Stimulated activated CD4-positive, alpha-beta T cell treated with anti-CD3 and anti-CD28 coated beads, Interleukin-1b, Interleukin-23, amount 100 ng/mL, for 48 hours (primary cell): ENCODE data around the gene SUPT20HL2.
"Not testable (repeated sequence)": the region's sequence is repeated elsewhere in the genome, so short reads cannot be mapped to it uniquely, and the experiment has no call there.

Source experiments
- DNase-seq: peaks from one replicate; pipeline ENCODE4 v3.0.0-alpha.2; 2020

Gene SUPT20HL2

DNA sequence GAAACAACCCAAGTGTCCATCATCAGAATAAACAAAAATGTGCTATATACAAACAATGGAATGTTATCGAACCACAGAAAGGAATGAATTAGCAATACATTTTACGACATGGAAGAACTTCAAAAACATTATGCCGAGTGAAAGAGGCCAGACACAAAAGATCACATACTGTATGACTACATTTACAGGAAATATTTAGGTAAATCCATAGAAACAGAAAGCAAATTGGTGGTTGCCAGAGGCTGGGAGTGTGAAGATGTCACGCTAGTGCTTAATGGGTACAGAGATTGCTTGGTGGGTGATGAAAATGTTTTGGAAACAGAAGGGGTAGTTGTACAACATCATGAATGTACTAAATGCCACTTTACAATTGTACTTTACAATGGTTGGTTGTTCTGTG, 5.1 kb downstream of the SUPT20HL2 start:
- DNase-seq: not testable (repeated sequence)

DNA sequence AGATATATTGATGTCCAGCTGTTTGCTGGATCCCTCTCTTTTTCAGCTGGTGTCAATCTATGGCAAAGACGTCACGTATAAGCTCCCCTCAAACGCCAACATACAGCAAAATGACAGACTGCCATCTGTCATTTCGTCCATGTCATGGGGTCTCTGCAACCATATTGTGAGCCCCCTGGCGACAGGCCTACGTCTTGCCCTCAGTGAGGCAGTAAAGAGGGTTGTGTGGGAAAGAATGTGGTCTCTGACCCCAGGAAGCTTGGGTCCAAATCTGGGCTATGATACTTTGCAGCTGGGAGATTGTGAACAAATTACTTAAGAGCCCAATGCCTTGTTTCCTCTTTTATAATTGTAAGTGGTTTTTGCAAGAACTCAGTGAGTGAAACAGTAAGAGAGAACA, 7.4 kb downstream of the SUPT20HL2 start:
- DNase-seq: no peak

DNA sequence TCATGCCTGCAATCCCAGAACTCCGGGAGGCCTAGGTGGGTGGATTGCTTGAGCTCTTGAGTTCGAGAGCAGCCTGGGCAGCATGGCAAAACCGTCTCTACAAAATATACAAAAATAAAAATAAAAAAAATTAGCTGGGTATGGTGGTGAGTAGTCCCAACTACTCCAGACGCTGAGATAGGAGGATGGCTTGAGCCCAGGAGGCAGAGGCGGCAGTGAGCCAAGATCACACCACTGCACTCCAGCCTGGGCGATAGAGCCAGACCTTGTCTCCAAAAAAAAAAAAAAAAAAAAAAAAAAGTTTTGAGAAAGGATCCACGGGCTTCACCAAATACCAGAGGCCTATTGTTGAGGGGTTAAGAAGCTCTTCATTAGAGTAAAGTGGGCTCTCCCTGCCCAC, 8.0 kb downstream of the SUPT20HL2 start:
- no peak for DNase-seq

DNA sequence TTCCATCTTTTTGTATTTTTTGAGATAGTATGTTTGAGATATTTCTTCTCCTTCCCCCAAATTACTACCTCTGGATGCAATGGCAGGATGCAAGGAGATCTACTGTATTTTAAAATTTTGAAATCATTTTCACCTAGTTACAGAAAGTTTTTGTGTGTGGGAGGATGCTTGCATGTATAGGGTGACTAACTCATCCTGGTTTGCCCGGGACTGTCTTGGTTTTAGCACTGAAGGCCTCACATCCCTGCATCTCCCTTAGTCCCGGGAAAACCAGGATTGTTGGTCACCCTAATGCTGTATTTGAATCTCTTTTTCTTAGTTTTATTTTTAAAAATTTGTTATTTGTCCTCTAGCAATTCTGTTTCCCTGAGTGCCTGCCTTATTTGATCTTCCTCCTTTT, 12.1 kb downstream of the SUPT20HL2 start:
- DNase-seq: no peak

DNA sequence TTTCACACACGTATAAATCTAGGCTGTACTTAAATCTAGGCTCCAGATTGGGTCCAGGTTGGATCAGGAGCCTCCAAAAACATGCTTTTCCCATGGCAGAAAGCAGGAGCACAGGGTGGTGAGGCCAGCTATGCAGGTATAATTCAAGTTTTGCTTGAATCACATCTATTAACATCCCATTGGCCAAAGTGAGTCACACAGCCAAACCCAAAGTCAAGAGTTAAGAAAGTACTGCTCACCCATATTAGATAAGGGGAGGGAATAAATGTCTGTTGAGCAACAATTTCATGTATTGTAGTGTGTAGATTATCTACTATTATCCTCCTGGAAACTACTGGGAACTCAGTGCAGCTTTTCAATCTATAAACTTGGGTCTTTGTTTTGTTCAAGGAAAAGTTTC, 12.8 kb downstream of the SUPT20HL2 start:
- DNase-seq: no peak

DNA sequence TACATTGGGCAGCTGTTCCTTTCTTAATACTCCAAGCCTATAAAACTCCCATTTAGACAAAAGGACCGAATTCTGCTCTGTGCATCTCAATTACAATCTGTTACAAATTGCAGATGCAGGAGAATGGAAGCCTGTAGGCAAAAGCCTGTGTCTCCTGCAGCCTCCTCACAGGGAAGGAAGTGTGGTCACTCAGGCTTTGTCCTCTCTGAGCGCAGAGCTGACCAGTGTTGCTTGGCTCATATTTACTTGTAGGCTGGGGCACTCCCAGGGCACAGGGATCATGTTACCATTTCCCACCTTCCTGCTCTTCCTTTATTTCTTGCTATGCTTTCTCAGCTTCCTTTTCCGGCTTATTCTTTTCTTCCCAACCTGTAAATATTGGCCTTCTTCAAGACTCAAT, 15.7 kb downstream of the SUPT20HL2 start:
- no peak for DNase-seq

DNA sequence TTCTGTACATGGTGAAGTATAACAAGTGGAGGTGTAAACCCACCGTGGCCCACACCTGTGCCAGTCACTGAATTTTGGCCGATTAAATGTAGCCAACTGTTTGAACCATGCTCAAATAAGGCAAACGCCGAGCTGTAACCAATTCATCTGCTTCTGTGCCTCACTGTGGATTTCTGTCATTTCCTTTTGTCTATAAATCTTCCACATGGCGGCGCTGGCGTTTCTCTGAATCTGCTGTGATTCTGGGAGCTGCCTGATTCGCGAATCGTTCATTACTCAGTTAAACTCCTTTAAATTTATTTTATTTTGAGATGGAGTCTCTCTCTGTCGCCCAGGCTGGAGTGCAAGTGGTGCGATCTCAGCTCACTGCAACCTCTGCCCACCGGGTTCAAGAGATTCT, 19.2 kb downstream of the SUPT20HL2 start:
- DNase-seq: peak; percentile 27

- no peak for DNase-seq
These were observed 20.5 kb downstream of the SUPT20HL2 start for GRCh38 chrX:24293412-24293811.

DNA sequence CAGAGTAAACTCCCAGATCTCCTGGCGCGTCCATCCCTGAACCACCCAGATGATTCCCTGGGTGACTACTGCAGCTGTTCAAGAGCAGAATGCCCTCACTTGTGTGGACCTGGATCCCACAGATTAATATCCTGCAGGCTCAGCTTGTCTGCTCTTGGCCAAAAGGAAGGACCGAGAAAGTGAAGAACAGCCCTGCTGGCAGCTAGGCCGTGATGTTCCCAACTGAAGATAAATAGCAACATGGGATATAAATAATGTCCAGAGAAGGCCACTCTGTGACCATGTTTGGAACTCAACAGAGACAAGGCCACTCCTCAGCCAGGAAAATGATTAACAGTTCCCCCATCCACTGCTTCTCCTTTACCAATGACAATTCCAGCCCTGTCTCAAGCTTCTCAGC, 21.5 kb downstream of the SUPT20HL2 start:
- no peak for DNase-seq

DNA sequence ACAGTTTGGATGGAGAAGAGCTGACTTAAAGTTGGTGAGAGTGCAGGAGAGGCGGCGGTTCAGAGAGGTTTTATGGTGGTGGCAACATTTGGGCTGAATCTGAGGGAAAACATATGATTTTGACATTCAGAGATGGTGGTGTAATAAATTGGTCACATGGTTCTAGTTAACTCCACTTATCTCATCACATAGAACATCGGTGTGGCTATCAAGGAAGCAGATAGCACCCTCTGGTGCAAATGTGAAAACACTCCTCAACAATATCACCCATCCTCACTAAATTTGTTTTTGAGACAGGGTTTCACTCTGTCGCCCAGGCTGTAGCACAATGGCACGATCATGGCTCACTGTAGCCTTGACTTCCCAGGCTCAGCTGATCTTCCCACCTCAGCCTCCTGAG, 28.8 kb downstream of the SUPT20HL2 start:
- DNase-seq: no peak

- no peak for DNase-seq
These were observed 30.6 kb downstream of the SUPT20HL2 start for GRCh38 chrX:24283127-24283794.

DNA sequence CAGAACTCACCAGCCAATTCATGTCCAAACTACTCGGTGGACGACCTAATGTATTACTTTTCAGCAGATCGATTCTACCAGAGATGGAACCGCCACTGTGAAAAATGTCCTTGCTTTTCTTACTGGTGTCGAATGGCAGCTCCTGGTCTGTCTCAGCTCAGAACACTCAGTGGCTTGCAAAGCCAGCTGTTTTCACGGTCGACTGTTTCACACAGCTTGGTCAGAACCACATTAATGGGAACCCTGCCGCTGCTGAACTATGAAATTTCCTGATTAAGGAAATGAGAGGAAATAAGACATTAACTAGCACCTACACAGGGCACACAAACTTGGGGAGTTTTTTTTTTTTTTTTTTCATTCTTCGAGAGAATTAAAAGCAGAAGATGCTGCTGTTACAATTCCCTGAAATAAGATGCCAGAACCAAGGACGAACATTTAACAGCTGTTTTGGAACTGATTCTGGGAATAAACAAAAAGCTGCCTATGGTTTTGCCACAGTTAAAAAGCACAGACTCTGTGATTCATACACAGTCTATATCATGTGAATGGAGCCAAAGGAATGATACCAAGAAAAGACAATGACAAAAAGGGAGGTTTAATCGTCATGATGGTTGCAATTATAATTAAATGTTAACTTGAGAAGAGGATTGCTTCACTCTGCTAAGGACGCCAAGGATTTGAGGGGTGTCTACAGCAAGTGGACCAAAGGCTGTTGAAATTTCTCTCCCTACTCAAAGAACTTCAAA, 31.3 kb downstream of the SUPT20HL2 start:
- no peak for DNase-seq

DNA sequence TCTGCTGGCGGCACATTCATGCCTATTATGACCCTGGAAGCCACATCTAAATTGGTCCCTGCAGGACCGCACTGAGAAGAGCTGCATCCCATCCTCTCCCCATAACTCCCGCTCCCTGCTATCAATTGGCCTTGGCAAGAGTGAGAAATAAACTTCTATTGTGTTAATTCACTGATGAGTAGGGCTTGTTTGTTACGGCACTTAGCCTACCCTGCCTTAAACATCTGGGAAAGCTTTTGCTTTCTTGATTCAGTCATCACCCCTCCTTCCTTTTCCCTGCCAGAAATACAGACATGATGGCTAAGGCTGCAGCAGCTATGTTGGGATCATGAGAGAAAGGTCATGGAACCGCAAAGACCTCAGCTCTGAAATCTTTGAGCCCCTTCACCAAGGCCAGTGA, 36.5 kb downstream of the SUPT20HL2 start:
- no peak for DNase-seq

GRCh38 chrX:24276015-24276414, 37.9 kb downstream of the SUPT20HL2 start:
- no peak for DNase-seq

DNA sequence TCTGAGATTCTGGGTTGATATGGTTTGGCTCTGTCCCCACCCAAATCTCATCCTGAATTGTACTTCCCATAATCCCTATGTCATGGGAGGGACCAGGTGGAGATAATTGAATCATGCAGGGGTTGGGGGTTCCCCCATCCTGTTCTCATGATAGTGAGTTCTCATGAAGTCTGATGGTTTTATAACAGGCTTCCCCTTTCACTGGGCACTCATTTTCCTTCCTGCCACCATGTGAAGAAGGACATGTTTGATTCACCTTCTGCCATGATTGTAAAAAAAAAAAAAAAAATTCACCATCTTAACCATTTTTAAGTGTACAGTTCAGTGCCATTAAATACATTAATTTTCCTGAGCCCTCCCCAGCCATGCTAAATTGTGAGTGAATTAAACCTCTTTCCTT, 42.6 kb downstream of the SUPT20HL2 start:
- no peak for DNase-seq

GRCh38 chrX:24268786-24269185, 45.1 kb downstream of the SUPT20HL2 start:
- DNase-seq: no peak

- DNase-seq: no peak
These were observed 46.9 kb downstream of the SUPT20HL2 start for GRCh38 chrX:24266996-24267395.

GRCh38 chrX:24264383-24264782, 49.5 kb downstream of the SUPT20HL2 start:
- DNase-seq: no peak

GRCh38 chrX:24262309-24262708, 51.6 kb downstream of the SUPT20HL2 start:
- no peak for DNase-seq
